GM18499 (cell line): Measurements from ENCODE around the gene ADAMTS14.

Experiments used
- ATAC-seq: cut with Tn5 transposase; IDR thresholded peaks from one replicate; pipeline ENCODE4 v1.9.1; 2021; ENCODE audit warnings: moderate number of reproducible peaks; ENCODE audit not compliant: insufficient read depth, unreplicated experiment

Gene ADAMTS14

GRCh38 chr10:70778267-70778924 is 106.1 kb downstream of the ADAMTS14 start:
- ATAC-seq: no peak

- no peak for ATAC-seq
Observed at GRCh38 chr10:70779088-70779487, 106.8 kb downstream of the ADAMTS14 start.

GRCh38 chr10:70779511-70780369 is 107.4 kb downstream of the ADAMTS14 start:
- ATAC-seq: no peak

- ATAC-seq: no peak
Observed at GRCh38 chr10:70780370-70780760, 108.1 kb downstream of the ADAMTS14 start.

- ATAC-seq: no peak
Observed at GRCh38 chr10:70780772-70781171, 108.5 kb downstream of the ADAMTS14 start.

GRCh38 chr10:70781461-70782051 is 109.2 kb downstream of the ADAMTS14 start:
- ATAC-seq: no peak

GRCh38 chr10:70782086-70782745 is 109.9 kb downstream of the ADAMTS14 start:
- no peak for ATAC-seq

GRCh38 chr10:70782746-70783680 is 110.7 kb downstream of the ADAMTS14 start:
- no peak for ATAC-seq

- ATAC-seq: no peak
Observed at GRCh38 chr10:70784016-70784415, 111.7 kb downstream of the ADAMTS14 start.

GRCh38 chr10:70784471-70784870 is 112.2 kb downstream of the ADAMTS14 start:
- no peak for ATAC-seq

- no peak for ATAC-seq
Observed at GRCh38 chr10:70785190-70785589, 112.9 kb downstream of the ADAMTS14 start, which contains the start of gene TBATA. TBATA (minus strand) TSS chr10:70785377; CDS start chr10:70783379, 1,998 bp downstream.

GRCh38 chr10:70786799-70787415 is 114.6 kb downstream of the ADAMTS14 start:
- ATAC-seq: no peak

- no peak for ATAC-seq
Observed at GRCh38 chr10:70791386-70792039, 119.2 kb downstream of the ADAMTS14 start.

GRCh38 chr10:70795613-70796012 is 123.3 kb downstream of the ADAMTS14 start:
- ATAC-seq: no peak

- no peak for ATAC-seq
Observed at GRCh38 chr10:70797840-70798239, 125.5 kb downstream of the ADAMTS14 start.

- no peak for ATAC-seq
Observed at GRCh38 chr10:70799124-70799523, 126.8 kb downstream of the ADAMTS14 start.

GRCh38 chr10:70801854-70802253 is 129.5 kb downstream of the ADAMTS14 start:
- no peak for ATAC-seq

GRCh38 chr10:70803775-70804420 is 131.6 kb downstream of the ADAMTS14 start:
- no peak for ATAC-seq
